HG03432 (cell line): Measurements from ENCODE around the gene CHRNE.

Source experiments
- ATAC-seq: cut with Tn5 transposase; IDR thresholded peaks from one replicate; pipeline ENCODE4 v1.9.1; 2021; ENCODE audit warnings: mild to moderate bottlenecking, moderate library complexity; ENCODE audit not compliant: unreplicated experiment

Gene CHRNE

DNA sequence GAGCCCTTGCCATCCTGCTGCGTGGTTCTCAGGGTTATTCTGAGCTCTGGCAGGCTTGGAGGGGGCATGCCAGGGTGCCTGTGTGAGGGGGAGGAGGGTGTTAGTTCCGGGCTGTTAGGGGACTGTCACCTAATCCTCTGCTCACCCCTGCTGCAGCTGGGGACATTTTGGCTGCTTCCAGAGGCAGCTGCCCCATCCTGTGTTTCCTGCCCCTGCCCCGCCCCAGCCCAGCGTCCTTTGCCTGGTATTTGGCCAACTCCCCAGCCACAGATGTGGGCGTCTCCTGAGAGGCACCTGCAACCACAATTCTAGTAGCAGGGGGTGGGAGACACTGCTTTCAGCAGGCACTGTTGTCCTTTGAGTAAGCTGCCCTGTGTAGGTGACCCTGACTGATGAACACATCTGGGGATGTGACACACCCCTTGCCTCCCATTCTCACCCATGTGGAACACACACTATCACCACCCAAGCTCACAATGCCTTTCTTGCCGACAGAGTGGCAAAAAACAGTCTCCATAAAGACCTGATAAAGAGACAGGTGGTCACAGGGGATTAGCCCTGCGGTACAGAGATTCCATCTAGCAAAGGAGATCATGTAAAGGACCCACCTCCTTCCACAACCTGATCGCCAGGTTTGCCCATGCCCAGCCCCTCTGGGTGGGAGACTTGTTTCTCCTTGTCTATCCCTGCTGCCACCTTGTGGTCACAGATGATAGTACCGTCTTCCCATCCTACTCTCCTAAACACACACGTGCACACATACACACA is at the start of gene CHRNE:
Gene CHRNE, minus strand, starts transcription at position 48 of the 768 bp plus-strand sequence. Its CDS starts 35 bp downstream, at position 13.
- ATAC-seq = no peak

DNA sequence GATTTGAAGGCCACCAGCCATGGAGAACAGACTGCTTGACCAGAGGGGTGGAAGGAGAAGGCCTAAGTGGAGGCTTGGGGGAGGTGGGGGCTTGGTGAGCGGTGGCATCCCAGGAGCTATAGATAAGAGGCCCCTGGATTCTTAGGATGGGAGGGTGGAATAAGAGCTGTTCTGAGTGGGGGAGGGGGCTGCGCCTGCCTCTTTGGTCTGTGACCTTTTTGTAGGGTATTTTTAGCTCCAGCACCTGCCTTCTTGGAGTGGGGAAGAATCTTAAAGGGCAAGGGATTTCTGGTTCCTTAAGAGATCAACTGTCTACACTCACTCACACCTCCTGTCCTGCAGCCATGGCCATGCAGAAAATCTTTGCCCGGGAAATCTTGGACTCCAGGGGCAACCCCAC is 48.6 kb upstream of the CHRNE start:
- ATAC-seq = no peak

DNA sequence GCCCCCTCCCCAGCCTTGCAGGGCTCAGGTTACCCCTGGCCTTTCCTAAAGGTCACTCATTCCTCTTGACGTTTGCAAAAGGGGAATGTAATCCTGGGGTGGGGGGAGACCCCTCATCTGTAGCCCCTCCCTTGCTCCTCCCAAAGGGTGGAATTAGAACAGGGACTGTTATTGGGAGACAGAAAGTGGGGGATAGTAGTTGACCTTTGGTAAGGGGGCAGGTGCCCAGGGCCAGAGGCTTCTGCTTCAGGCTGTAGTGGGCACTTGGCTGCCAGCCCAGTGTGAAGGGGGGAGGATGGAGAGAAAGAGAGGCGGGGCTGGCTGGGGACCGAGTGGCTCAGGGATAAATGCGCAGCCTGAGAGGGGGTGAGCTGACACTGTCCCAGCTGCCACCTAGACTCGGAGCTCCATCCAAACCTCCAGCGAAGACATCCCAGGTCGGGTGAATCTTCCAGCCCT is 47.9 kb upstream of the CHRNE start, which contains the start of gene ENO3:
Gene ENO3, plus strand, starts transcription at position 374 of the 459 bp plus-strand sequence. CDS start 711 bp downstream, outside the sequence.
- no peak for ATAC-seq

DNA sequence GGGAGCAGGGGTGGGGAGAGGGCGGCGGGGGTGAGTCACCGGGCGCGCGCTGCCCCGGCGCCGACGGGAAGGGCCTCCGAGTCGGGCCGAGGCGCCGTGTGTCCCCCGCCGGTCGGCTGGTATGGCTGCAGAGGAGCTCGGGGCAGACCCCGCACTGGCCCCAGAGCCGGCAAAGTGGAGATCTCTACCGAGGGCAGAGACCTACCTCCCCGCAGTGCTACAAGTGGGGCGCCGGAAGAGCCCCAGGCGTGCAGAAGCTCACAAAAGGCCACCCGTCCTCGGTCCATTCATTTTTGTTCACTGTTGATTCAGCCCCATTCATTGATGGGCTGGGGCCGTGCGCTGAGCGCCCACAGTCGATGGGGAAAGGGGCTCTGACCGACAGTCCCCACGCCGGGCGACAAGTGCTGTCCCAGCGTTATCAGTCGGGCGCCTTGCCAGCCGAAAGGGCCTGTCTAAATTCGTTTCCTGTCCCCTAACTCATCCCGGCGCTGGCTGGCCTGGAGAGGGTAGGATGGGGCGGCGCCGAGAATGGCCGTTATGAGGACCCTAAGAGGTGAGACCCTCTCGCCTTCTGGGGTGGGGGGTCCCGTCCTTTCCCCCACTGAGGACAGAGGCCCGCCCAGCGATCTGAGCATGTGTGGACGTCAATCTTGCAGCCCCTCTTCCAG is 47.3 kb upstream of the CHRNE start:
- peak; percentile 10 for ATAC-seq

DNA sequence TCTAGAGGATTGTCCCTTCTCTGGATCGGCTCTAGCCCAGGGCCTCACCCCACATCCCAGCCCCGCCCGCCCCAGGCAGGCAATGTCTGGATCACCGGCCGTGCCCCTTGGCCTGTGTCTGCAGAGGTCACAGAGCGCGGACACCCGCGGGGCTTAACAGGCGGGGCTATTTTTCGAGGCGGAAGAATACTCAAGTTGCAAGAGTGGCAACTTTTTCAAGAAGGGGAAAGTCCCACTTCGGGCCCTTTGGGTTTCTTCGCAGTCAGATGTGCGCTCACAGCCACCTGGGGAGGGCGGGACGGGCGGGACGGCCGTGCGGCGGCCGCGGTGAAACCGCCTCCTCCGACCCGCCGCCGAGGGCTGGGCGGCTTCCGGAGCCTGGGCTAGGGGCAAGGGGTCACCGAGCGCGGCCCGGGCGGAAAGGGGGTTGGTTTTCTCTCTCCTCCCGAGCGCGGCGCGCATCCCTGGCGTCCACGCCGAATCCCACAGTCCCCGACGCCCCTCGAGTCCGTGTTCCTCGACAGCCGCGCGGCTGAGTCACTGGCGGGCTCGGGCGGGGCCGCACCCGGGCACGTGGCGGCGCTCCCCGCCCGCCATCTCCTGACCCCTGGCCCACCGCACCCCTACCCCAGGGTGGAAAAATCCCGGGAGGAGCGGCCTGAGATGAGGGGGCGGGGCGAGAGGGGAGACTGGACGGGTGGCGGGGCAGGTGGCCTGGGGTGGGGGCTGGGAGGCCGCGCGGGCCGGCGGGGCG is 46.6 kb upstream of the CHRNE start:
- peak; percentile 26 for ATAC-seq

DNA sequence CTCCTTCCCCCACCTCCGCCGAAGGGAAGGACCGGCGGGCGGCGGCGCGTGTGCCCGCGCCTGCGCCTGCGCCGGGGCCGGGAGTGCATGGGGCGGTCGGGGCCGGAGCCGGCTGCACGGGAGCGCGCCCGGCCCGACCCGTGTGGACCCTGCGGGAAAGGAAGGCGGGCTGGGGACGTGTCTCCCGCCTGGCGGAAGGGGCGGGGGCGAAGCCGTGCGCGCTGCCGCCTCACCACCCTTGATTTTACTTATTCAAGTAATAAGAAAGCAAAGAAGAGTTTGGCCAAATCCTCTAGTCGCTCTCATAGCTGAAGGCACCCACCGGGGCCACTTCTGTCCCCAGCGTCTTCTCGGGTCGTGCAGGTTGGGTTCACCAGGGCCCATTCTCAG is 46.0 kb upstream of the CHRNE start:
- ATAC-seq = peak; percentile 35

DNA sequence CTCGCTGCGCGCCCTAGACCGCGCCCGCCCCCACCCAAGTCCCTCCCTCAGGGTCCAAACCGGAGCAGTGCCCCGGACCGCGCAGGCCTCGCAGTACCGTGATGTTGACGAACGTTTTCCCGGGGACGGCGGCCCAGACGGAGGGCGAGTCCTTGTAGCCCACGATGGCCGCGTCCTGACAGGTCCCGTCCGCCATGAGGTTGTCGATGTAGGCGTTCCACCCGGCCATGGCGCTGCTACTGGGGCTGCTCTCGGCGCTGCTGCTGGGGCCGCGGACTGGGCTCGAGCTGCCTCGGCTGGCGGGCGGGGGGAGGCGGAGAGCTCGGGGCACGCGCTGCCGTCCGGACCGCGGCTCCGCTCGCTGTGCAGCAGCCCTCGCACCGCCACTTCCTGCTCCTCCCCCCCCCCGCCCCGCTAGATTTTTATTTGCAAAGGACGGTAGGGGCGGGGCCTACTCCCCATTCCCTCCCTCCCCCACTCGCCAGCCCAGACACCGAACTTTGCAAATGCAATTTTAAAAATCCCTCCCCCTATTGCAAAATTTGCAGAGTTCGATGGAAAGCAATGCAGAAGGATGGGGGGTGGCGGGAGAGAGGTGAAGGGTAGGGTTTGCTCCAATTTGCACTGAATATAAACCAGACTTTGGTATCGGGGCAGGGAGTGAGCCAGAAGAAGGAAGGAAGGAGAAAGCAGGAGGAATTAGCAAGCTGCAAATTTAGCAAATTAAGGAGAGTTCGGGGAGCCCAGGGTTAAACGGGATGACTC is 45.5 kb upstream of the CHRNE start, which contains the start of gene PFN1:
Gene PFN1, minus strand, starts transcription at position 365 of the 765 bp plus-strand sequence. Its CDS starts 136 bp downstream, at position 229.
- peak; percentile 19 for ATAC-seq

DNA sequence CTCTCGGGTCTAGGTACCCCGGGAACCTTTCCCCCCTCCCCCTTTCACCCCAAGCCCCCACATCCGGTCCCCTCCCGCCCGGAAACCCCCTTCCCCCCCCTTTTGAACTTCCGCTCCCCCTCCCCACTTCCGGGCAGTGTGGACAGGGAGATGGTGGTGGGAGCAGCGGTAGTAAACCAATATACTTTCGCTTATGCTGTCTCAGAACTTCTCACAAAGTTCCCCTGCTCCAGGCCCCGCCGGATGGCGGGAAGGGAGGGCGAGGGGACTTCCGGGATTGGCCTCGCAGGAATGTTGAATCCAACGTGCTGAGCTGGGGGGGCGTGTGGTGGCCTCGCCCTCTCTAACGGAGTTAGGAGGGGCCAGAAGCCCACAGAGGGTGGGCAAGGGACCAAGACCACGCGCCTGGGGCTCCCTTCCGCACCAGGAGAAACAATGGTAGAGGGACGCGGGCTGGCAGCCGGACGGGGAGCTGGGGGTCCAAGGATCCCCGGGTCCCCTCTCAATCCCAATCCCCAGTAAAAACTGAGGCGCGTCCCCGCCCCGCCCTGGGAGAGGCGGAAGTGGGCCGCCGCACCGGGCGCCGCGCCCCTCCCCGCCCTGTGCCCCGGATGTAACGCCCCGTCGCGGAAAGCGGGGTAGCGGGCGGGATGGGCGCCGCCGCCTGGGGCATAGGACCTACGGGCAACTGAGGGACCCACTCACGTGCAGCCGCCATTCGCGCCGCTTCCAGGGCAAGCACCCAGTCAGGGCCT is 44.7 kb upstream of the CHRNE start:
- peak; percentile 22 for ATAC-seq

DNA sequence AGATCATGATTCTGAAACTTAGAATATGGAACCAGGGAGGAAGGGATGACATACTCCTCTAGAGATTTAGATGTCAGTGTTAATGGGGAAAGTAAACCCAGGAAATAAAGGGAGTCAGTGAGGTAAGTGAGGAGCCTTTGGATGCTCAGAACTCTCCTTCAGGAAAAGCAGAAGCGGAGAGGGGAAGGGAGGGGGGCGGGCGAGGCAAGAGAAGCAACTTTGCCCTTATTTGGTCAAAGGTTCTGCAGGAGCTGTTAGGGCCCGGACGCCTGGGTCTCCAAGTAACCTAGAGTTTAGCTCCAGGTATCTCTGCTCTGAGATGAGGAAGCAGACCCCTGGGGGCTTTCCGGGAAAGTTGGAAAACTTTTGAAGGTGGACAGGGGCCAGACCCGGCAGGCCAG is 44.1 kb upstream of the CHRNE start:
- ATAC-seq = no peak

DNA sequence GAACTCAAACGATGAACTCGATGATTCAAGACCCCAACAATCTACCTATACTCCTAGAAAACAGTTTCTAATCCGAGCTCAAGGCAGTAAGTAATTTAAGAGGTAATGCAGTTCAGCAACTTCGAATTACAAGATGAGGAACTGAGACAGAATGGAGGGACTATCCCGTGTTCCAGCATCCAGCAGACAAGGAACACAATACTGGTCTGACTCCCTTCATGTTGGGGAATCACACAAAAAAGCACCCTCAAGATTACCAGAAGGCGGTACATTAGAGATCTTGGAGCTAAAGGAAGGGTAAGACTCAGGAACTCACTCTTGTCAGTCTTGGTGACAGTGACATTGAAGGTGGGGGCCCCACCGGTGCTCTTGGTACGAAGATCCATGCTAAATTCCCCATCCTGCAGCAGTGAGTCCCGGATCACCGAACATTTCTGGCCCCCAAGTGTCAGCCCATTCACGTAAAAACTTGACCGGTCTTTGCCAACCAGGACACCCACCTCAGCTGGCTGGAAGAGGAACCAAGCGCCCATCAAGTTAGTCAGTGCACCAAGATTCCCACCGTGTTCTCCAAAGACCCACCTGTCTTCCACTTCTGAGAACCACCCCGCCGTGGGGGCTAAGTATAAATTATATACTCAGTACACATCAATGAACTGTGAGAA is 43.5 kb upstream of the CHRNE start:
- no peak for ATAC-seq

DNA sequence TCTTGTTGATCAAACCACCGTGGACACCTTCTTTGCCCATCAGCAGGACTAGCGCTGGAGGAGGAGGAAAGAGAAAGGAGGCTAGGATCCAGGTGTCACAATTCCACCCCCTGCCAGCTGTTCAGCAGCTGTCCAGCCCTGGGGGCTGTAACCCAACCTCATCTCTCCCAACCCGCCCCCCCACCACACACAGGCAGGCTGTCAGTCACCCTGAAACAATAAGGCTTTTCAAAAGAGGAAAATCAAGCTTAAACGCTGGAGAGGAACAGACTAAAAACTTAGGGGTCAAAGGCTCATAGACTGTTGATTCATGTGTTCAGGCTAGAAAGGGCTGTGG is 43.0 kb upstream of the CHRNE start:
- no peak for ATAC-seq

DNA sequence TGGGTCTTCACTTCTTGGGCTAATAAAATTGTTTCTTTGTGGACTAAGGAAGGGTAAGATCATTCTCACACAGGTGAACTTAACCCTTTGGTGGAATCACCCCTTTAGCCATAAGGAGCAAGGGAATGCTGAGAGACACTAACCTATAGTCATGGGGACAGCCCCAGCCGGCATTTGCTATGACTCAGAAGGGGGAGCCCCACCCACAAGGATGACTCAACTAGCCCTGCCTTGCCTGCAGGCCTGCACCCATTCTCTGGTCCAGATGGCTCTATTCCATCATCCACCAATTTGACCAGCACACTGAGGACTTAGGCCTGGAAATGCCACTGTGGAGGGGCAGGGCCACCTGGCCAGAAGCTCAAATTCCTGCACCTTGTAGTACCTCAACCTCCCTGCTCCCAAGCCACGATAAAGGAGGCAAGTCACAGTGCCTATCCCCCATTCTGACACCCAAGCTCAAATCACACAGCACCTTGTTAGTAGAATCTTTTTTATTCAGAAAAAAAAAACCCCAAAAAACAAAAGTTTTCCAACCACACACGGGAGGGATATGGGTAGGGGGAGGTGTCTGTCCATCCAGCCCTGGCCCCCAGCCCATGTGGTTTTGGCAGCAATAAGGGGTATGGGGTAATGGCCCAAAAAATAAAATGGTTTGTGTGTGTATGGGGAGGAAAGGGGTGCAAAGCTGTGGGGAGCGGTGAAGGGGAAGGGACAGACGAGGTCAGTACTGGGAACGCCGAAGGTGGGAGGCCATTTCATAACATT is 42.5 kb upstream of the CHRNE start:
- ATAC-seq = peak; percentile 19

DNA sequence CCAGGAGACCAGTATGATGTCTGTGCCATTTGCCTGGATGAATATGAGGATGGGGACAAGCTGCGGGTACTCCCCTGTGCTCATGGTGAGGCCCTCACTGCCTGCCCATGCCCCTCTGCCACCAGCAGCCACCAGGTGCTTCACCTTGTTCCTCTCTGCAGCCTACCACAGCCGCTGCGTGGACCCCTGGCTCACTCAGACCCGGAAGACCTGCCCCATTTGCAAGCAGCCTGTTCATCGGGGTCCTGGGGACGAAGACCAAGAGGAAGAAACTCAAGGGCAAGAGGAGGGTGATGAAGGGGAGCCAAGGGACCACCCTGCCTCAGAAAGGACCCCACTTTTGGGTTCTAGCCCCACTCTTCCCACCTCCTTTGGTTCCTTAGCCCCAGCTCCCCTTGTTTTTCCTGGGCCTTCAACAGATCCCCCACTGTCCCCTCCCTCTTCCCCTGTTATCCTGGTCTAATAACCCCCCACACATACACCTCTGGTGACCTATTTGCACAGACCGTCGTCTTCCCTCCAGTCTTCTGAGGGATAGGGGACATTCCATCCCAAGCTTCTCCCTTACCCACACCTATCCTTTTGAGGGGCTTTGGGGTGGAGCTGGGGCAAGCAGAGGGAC is 41.8 kb upstream of the CHRNE start:
- no peak for ATAC-seq

DNA sequence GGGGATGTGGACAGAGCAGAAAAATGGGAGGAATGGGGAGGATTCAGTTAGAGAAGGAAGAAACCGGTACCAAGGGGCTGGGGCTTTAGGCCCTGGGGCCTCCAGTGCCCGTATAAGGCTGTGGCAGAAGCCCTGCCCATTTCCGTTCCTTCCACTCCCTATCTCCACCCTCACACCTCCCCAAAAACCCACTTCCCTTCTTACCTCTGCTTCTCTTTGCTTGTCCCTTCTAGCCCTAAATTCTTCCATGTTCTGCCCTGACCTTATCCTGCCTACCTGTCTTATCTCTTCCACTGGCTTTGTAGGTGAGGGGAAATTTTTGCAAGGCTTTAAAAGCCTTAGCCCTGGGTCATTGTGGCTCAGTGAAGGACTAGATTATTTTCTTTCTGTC is 41.3 kb upstream of the CHRNE start:
- no peak for ATAC-seq

DNA sequence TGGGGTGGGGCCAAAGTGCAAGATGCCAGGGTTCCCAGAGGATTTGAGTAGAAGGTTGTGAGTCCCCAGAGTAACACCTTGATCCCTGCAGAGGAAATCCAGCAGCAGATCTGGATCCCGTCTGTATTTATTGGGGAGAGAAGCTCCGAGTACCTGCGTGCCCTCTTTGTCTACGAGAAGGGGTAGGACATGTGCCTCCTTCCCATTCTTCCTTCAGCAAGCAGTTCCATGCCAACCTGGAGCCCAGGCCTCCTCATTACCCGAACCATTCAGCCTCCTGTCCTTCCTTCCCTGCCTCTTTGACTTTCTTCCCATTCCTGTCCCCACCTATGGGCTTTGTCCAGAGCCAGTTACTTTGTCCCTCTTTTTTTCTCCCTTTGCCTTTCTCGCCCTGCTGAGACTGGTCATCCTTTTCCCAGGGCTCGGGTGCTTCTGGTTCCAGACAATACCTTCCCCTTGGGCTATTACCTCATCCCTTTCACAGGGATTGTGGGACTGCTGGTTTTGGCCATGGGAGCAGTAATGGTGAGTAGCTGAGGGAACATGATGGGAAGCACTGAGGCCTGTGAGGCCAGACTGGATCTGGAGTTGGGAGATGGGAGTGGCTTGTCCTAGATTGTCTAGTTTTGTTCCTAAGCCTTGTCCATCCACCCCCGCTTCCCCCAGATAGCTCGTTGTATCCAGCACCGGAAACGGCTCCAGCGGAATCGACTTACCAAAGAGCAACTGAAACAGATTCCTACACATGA is 40.0 kb upstream of the CHRNE start:
- ATAC-seq = no peak

DNA sequence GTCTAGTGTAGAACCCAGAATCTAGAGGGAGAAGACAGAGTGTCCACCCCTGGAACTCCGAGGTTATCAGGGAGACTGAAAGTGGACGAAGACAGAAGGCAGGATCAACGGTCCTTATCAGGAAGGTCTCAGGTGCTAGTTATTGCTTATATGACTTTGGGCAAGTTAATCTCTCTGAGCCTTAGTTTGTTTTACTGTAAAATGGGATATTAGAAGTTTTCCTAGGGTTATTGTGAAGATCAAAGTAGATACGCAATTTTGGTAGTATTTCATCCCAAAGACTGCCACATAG is 38.4 kb upstream of the CHRNE start:
- ATAC-seq = no peak

DNA sequence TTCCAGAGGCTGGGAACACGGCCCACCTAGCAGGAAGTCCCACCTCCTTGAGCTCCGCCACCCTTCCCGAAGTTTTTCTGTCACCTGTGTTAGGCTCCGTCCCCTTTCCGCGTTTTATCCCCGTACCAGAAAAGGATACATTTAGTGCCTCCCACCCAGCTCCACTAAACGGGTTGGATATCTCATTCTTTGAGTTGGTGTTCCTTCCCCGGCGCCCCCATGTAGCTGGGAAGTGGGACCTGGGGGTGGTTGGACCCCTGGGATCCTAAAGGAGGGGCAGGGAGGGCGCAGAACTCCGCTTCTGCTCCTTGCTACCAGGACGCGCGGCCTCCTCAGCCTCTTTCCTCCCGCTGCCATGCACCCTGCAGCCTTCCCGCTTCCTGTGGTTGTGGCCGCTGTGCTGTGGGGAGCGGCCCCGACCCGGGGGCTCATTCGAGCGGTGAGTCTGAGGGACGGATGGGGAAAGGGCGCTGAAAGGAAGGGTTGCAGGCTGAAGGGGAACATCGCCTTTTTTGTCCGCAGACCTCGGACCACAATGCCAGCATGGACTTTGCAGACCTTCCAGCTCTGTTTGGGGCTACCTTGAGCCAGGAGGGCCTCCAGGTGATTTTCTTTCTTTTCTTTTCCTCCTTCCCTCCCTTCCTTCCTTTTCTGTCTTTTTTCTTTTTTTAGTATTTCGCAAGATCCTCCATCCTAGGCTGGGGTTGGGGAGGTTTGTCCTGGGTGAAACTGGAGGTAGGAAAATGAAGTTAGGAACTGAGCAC is 37.8 kb upstream of the CHRNE start:
- no peak for ATAC-seq
